ENCODE data around the gene CYP4F2.
"Not testable (repeated sequence)": the region's sequence is repeated elsewhere in the genome, so short reads cannot be mapped to it uniquely, and the experiment has no call there.

Gene CYP4F2

GRCh38 chr19:15894359-15894758, 3.5 kb downstream of the CYP4F2 start:
- Histone ChIP-seq H3K9me3 (ENCODE audit: severe bottlenecking) (no peaks in the 10 kb centered on the region), H3K36me3 (ENCODE audit: low read depth) (no peaks in the 10 kb centered on the region), H3K4me1 (ENCODE audit: insufficient read depth, poor library complexity, severe bottlenecking) (no peaks in the 10 kb centered on the region), H3K27ac (ENCODE audit: poor library complexity, severe bottlenecking) (no peak overlapping the region), H3K27me3 (ENCODE audit: insufficient read depth, poor library complexity, severe bottlenecking) (no peaks in the 10 kb centered on the region), H3K4me3 (ENCODE audit: severe bottlenecking) (no peak overlapping the region)
- DNase-seq (ENCODE audit: low spot score) (no peak), ATAC-seq (ENCODE audit: low read depth) (no peak)
- no peak for TF ChIP-seq CTCF (IDR thresholded peaks at IDR 0.05; ENCODE audit: poor library complexity, severe bottlenecking)

- H3K36me3 ChIP-seq (ENCODE audit: low read depth), result no peaks in the 10 kb centered on the region
- no peaks in the 10 kb centered on the region for H3K27me3 ChIP-seq (ENCODE audit: insufficient read depth, poor library complexity, severe bottlenecking)
- no peak for TF ChIP-seq CTCF (IDR thresholded peaks at IDR 0.05; ENCODE audit: poor library complexity, severe bottlenecking)
- no peak for ATAC-seq (ENCODE audit: low read depth)
- no peak overlapping the region for H3K4me3 ChIP-seq (ENCODE audit: severe bottlenecking)
- H3K27ac ChIP-seq (ENCODE audit: poor library complexity, severe bottlenecking), result no peak overlapping the region
- no peaks in the 10 kb centered on the region for H3K9me3 ChIP-seq (ENCODE audit: severe bottlenecking)
- H3K4me1 ChIP-seq (ENCODE audit: insufficient read depth, poor library complexity, severe bottlenecking), result no peaks in the 10 kb centered on the region
- no peak for DNase-seq (ENCODE audit: low spot score)
Measured at GRCh38 chr19:15893477-15893876, 4.4 kb downstream of the CYP4F2 start.

- no peak overlapping the region for H3K27ac ChIP-seq (ENCODE audit: poor library complexity, severe bottlenecking)
- no peak overlapping the region for H3K4me3 ChIP-seq (ENCODE audit: severe bottlenecking)
- no peaks in the 10 kb centered on the region for H3K27me3 ChIP-seq (ENCODE audit: insufficient read depth, poor library complexity, severe bottlenecking)
- ATAC-seq (ENCODE audit: low read depth), result no peak
- no peaks in the 10 kb centered on the region for H3K36me3 ChIP-seq (ENCODE audit: low read depth)
- no peaks in the 10 kb centered on the region for H3K9me3 ChIP-seq (ENCODE audit: severe bottlenecking)
- H3K4me1 ChIP-seq (ENCODE audit: insufficient read depth, poor library complexity, severe bottlenecking), result no peaks in the 10 kb centered on the region
- DNase-seq (ENCODE audit: low spot score), result no peak
- no peak for TF ChIP-seq CTCF (IDR thresholded peaks at IDR 0.05; ENCODE audit: poor library complexity, severe bottlenecking)
Measured at GRCh38 chr19:15892012-15892411, 5.9 kb downstream of the CYP4F2 start.

GRCh38 chr19:15891434-15891833, 6.4 kb downstream of the CYP4F2 start:
- no peak for TF ChIP-seq CTCF (IDR thresholded peaks at IDR 0.05; ENCODE audit: poor library complexity, severe bottlenecking)
- Histone ChIP-seq H3K9me3 (ENCODE audit: severe bottlenecking) (no peaks in the 10 kb centered on the region), H3K36me3 (ENCODE audit: low read depth) (no peaks in the 10 kb centered on the region), H3K27me3 (ENCODE audit: insufficient read depth, poor library complexity, severe bottlenecking) (no peaks in the 10 kb centered on the region), H3K4me3 (ENCODE audit: severe bottlenecking) (no peak overlapping the region), H3K4me1 (ENCODE audit: insufficient read depth, poor library complexity, severe bottlenecking) (no peaks in the 10 kb centered on the region), H3K27ac (ENCODE audit: poor library complexity, severe bottlenecking) (no peak overlapping the region)
- DNase-seq (ENCODE audit: low spot score) (no peak), ATAC-seq (ENCODE audit: low read depth) (no peak)

- not testable (repeated sequence) for H3K9me3 ChIP-seq (ENCODE audit: severe bottlenecking); H3K27me3 ChIP-seq (ENCODE audit: insufficient read depth, poor library complexity, severe bottlenecking); H3K4me1 ChIP-seq (ENCODE audit: insufficient read depth, poor library complexity, severe bottlenecking); H3K27ac ChIP-seq (ENCODE audit: poor library complexity, severe bottlenecking); H3K4me3 ChIP-seq (ENCODE audit: severe bottlenecking); H3K36me3 ChIP-seq (ENCODE audit: low read depth); DNase-seq (ENCODE audit: low spot score); ATAC-seq (ENCODE audit: low read depth)
Measured at GRCh38 chr19:15889339-15889738, 8.5 kb downstream of the CYP4F2 start.

All from RWPE2 (cell line).